Fibroblast of gingiva (primary cell): ENCODE data around the gene CRELD2.

Experiments
- DNase-seq: peaks from one replicate; pipeline ENCODE4 v3.0.0-alpha.2; 2011; ENCODE audit warnings: low read depth

The CRELD2 gene

DNA sequence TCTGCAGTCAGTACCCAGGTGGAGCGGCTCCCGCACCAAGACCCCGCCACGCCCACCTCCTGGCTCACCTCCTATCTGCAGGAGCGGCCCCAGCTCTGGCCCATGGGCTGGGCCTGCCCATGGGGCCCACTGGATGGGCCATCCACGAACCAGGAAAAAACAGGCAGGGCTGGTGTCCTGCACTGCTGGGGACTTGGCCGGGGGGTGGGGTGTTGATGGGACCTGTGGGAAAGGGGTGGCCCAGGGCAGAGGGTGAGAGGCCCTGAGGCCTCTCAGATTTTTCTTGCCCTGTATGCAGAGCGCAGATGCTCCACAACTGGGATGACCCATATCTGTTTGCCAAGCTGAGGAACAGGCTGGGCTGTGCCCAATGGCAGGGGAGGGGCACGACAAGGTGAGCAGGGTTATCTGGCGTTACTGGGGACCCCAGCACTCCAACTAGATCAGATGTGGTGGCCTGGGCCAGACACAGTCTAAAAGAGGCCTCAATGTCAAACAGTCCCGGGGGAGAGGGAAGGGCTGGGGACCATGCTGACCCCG is 39.5 kb downstream of the CRELD2 start:
- DNase-seq, result no peak

GRCh38 chr22:49958366-49958921 is 40.0 kb downstream of the CRELD2 start:
- no peak for DNase-seq

GRCh38 chr22:49958931-49959781 is 40.7 kb downstream of the CRELD2 start:
- DNase-seq, result no peak

- DNase-seq, result no peak
Observed at GRCh38 chr22:49959782-49960158, 41.3 kb downstream of the CRELD2 start.

- DNase-seq, result peak; percentile 98
Observed at GRCh38 chr22:49960159-49961004, 41.9 kb downstream of the CRELD2 start, which contains the start of gene PIM3. Gene PIM3 (plus strand): TSS chr22:49960772. CDS start chr22:49960948, 176 bp downstream.

- peak; percentile 34 for DNase-seq
Observed at GRCh38 chr22:49961005-49961600, 42.7 kb downstream of the CRELD2 start.

DNA sequence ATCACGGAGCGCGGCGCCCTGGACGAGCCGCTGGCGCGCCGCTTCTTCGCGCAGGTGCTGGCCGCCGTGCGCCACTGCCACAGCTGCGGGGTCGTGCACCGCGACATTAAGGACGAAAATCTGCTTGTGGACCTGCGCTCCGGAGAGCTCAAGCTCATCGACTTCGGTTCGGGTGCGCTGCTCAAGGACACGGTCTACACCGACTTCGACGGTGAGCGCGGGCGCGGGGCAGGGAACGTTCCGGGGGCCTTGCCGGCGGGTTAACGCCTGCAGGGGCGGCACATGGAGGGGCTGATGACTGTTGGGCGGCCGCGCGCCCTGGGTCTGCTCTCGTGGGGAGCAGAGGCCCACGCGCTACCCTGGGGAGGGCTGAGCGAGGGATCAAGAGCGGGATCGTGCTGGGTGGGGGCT is 43.2 kb downstream of the CRELD2 start:
- DNase-seq, result peak; percentile 24

DNA sequence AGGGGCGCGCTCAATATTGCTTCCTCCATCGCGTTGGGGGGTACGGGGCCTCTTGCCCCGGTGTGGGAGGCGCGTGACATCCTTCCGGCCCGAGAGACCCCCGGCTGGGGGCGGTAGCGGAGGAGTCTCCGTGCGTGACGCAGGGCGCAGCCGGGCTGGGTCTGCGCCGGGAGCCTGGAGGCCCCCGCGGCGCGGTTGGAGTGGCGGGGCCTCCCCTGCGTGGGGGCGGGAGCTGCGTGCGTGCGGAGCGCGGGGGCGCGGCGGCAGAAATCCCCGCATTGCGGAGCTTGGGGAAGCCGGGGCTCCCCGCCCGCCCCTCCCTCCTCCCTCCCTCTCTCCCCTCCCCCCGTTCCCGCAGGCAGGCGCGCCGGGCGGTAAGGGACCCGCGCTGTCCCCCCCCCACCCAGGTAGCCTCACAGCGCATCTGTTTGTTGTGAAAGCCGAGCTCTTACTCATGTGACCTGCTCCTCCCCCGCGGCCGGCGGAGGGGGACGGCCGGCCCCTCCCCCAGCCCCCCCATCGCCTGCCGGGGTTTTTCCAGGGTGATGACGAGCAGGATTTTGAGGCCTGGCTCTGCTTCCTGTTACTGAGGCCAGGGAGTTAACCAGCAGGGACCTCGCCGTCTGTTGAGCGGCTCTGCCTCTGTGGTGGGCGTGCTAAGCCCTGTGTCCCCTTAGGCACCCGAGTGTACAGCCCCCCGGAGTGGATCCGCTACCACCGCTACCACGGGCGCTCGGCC is 43.7 kb downstream of the CRELD2 start:
- peak; percentile 94 for DNase-seq

DNA sequence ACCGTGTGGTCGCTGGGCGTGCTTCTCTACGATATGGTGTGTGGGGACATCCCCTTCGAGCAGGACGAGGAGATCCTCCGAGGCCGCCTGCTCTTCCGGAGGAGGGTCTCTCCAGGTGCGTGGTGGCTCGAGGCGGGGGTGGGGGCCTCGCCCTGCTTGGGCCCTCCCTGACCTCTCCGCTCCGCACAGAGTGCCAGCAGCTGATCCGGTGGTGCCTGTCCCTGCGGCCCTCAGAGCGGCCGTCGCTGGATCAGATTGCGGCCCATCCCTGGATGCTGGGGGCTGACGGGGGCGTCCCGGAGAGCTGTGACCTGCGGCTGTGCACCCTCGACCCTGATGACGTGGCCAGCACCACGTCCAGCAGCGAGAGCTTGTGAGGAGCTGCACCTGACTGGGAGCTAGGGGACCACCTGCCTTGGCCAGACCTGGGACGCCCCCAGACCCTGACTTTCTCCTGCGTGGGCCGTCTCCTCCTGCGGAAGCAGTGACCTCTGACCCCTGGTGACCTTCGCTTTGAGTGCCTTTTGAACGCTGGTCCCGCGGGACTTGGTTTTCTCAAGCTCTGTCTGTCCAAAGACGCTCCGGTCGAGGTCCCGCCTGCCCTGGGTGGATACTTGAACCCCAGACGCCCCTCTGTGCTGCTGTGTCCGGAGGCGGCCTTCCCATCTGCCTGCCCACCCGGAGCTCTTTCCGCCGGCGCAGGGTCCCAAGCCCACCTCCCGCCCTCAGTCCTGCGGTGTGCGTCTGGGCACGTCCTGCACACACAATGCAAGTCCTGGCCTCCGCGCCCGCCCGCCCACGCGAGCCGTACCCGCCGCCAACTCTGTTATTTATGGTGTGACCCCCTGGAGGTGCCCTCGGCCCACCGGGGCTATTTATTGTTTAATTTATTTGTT is 44.6 kb downstream of the CRELD2 start:
- DNase-seq, result no peak

- DNase-seq, result no peak
Observed at GRCh38 chr22:49963647-49964026, 45.2 kb downstream of the CRELD2 start.

DNA sequence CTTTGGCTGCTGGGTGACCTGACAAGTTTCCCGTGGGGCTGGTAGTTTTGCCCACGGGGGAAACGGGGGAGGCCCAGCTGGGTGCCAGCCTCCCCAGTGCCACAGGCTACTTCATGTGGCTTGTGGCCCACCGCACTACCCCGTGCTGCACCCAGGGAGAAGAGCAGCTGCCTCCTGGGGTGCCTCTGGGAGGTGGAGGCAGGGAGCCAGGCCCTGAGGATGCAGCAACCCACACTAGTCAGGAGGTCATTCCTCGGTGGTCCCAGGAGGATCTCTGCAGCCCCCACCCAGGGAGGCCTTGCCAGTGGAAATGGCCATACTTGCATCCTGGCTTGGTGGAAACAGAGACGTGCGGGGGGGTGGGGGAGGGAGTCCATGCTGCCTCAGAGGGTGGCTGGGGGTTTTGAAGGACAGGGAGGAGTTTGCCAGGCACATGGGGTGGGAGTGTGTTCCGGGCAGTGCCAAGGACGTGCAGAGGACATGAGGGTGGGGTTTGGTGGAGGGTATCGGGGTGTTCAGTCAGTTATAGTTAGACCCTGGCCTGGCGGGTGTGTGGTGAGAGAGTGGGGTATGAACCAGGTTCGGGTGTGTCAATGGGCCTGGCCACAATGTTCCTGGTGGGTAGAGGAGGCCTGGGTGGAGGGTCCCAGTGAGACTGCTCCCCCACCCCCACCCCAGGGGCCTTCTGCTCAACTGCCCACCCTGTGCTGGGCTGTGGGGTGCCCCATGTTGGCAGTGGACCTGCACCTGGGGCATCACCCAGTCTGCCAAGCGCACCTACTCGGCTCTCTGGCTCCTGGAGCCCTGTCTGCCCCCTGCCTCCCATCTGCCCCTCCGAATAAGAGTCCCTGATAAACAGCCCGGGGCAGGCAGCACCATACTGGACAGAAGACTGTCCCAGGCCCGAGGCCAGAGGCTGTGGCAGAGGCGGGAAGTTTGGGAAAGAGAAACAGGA is 46.0 kb downstream of the CRELD2 start:
- DNase-seq, result no peak

DNA sequence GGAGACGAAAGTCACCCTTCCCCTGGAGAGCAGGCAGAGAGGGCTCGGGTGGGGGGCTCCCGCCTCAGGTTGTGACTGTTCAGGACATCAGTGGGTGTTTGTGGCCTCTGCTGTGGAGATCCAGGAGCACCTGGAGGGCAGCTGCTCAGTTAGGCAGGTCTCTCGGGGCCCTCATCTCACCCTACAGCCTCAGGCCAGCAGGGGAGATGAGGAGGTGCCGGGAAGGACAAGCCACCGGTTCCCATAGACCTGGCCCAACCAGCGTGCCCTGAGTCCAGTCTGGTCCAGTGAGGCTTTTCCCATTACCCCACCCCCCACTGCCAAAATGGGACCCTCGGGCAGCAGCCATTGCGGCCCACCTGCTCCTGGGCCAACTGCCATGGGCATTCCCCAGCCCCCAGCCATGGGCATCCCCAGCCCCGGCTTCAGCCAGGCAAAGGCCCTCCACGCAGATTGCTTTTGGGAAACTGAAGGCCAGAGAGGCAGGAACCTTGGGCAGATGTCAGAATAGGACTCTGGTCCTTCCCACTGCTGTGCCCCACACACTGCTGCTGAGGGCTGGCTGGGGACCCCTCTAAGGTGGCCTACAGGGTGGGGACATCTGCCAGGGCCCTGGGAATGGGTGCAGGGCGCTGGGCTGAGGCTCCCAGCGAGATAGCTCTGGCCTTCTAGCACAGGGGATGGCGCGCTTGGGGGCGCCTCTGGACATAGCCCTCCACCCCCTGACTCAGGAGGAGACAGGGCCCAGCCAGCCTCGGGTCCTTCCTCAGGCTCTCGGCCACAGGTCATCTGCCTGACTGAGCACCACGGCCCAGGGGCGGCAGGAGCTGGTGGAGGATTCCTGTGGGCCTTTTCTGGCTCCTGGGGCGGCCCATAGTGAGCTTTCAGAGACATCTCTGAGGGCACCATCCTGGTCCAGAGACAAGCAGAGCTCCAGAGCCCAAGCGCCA is 46.9 kb downstream of the CRELD2 start:
- no peak for DNase-seq

DNA sequence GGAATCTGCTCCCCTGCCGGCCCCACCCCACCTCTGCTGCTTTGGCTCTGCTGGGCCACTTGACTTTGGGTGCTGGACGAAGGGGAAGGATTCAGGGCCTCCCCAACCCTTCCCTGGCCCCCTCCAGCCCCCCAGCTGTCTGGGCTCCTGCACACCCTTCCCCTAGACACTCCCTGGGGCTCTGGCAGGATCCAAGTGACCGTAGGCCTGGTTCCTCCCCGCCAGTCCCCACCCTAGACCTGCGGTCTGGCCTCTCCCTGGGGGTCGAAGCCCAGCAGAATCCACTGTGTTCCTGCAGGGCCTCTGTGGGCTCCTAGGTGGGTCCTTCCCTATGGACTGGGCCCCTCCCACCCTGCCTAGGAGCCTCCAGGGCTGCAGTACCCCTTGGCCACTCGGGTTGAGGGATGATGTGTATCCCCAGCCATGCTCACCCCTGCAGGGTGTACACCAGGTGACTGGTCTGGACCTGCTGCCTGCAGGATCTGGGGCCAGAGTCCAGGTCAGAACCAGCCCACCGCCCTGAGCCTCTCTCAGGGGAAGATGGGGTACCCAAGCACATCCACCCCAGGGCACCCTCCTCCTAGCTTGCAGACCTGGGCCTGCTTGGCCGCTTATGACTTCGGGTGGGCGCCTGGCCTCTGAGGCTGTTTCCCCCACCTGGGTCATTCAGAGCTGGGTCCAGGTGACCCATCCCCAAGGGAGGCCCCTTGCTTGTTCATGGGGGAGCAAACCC is 47.8 kb downstream of the CRELD2 start:
- no peak for DNase-seq

DNA sequence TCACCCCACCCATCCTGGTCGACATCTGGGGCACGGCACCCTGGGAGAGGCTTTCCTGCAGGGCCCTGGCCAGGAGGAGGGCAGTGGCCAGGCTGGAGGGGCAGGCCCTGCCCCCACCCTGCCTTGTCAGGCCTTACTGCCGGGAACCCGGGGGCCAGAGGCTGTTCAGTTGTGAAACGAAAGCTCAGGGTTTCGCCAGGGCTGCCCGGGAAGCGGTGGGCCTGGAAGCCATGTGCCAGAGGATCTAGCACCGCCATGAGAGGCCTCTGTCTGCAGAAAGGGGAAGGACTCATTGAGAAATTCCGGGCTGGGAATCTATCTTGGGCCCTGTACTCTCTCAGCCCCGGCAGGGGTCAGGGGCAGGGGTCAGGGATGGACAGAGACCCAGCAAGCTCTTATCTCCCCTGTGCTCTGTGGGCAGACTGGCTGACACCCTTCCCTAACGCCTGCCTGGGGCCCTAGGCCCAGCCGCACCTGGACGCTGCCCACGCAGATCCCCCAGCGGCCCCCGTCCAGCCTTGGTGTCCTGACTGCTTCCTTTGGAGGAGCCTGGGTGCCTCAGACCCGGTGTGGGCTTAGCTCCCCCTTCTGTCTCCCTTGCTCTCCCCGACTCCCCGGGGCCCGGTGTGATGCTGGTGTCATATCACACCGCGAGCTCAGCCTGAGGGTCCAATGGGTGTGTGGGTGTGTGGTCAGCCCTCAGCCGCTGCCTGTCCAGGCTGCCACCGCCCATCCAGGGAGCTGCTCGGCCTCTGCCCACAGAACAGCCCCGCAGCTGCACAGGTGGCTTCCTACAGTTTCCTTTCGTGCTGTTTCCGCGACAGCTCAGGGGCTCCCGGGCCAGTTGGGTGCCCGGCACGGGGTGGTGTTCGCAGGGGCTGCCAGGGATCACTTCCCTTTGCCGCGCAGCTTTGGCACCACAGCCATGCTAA is 48.6 kb downstream of the CRELD2 start:
- DNase-seq, result peak; percentile 85

- peak; percentile 65 for DNase-seq
Observed at GRCh38 chr22:49967706-49968208, 49.3 kb downstream of the CRELD2 start.

DNA sequence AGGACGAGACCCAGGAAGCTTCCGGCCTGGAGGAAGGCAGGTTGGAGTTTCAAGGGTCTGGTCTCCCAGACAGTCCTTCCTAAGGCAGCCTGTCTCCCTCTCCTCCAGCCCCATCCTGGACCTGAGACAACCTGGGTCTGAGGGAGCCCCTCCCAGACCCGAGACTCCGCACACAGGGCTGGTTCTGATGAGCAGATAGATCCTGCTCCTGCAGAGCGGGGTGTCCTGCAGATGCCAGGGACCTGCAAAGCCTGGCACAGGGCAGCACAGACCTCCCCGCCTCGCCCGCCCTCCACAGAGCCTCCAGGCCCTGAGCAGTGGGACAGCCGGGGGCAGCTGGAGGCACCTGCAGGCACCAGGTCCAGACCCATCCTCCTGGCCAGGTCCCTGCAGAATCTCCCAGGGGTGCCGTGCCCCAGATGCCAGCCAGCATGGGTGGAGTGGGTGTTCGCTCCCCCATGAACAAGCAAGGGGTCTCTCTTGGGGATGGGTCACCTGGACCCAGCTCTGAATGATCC is 49.9 kb downstream of the CRELD2 start:
- DNase-seq, result no peak
